Measurements from ENCODE around the gene CCL23.

The CCL23 gene

DNA sequence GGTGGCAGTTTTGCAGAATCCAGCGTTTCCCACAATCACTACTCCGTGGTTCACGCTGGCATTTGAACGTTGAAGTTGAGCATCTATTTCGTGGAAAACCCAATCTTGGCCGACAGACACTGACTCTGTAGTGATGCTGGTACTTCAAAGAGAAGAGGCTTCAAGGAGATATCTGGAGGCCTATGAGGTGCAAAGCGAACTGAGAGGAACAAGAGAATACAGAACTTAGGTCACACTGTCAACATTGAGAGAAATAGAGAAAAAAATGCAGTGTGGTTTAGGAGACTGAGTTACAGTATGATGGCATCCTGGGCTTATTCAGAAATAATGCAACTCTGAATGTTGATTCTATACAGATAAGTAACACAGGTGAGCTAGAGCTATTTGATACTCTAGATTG, 52.5 kb downstream of the CCL23 start:
- DNase-seq, result no peak

DNA sequence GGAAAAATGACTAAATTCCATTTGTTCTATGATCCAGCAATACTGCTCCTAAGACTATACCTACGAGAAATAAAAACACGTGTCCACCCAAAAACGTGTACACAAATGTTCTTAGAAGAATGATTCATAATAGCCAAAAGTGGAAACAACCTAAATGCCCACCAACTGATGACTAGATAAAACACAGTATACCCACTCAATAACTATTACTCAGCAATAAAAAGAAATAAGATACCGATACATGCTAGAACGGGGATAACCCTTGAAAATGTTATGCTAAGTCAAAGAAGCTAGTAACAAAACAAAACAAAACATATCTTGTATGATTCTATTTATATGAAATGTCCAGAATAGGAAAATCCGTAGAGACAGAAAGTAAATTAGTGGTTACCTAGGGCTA, 54.1 kb downstream of the CCL23 start:
- DNase-seq, result no peak

All from hematopoietic multipotent progenitor cell treated with erythropoietin and hydrocortisone succinate and interleukin-3 and kit ligand, for 8 days (in vitro differentiated cells).